Ishikawa (cell line): Measurements from ENCODE around the gene HECTD4.

Source experiments
- EP300 ChIP-seq: IDR thresholded peaks from 2 replicates; pipeline ENCODE4 v1.6.1; 2012; ENCODE audit warnings: borderline replicate concordance
- TF ChIP-seq, protein P1 (sequence below): IDR thresholded peaks from 2 replicates; pipeline ENCODE4 v1.6.1; 2012
- TF ChIP-seq, protein P2 (sequence below): IDR thresholded peaks from 2 replicates; pipeline ENCODE4 v1.6.1; 2012; ENCODE audit warnings: low read depth, mild to moderate bottlenecking

DNA sequence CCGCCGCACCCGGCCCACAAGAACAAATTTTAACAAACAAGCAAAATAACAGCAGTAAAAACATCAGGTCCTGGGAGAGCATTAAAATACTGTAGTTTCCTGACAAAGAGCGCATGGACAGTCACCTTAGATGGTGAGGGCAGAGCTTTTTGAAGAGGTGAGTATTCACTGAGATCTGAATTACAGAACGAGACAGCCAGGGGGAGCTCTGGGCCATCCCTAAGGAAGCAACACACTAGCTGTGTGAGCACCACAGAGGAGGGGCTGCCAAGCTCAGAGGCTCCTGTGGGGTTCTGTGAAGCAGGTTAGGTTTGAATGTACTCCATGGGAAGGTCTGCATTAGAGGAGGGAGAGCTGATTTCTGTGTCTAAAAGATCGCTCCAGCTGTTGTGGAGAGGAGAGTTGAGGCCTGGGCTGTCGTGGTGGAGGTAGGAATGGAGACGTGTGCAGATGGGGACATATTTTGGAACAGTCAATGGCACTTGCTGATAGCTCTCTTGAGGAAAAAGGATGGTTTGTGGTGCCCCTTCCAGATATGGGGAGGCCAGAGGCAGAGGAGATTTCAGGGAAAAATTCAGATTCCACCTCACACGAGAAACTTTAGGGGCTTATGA is 184.0 kb downstream of the HECTD4 start:
- TF ChIP-seq, protein P1, sequence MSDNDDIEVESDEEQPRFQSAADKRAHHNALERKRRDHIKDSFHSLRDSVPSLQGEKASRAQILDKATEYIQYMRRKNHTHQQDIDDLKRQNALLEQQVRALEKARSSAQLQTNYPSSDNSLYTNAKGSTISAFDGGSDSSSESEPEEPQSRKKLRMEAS, result no peak
- TF ChIP-seq, protein P2, sequence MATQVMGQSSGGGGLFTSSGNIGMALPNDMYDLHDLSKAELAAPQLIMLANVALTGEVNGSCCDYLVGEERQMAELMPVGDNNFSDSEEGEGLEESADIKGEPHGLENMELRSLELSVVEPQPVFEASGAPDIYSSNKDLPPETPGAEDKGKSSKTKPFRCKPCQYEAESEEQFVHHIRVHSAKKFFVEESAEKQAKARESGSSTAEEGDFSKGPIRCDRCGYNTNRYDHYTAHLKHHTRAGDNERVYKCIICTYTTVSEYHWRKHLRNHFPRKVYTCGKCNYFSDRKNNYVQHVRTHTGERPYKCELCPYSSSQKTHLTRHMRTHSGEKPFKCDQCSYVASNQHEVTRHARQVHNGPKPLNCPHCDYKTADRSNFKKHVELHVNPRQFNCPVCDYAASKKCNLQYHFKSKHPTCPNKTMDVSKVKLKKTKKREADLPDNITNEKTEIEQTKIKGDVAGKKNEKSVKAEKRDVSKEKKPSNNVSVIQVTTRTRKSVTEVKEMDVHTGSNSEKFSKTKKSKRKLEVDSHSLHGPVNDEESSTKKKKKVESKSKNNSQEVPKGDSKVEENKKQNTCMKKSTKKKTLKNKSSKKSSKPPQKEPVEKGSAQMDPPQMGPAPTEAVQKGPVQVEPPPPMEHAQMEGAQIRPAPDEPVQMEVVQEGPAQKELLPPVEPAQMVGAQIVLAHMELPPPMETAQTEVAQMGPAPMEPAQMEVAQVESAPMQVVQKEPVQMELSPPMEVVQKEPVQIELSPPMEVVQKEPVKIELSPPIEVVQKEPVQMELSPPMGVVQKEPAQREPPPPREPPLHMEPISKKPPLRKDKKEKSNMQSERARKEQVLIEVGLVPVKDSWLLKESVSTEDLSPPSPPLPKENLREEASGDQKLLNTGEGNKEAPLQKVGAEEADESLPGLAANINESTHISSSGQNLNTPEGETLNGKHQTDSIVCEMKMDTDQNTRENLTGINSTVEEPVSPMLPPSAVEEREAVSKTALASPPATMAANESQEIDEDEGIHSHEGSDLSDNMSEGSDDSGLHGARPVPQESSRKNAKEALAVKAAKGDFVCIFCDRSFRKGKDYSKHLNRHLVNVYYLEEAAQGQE, result no peak
- TF ChIP-seq EP300, result no peak
